H1 (cell line): ENCODE results near the gene LPP. TPM values are rescaled to one million over a fixed set of nuclear protein-coding genes. Genes with fewer than 3 reads are reported as not detected.

ENCODE experiments used
- CTCF ChIA-PET: fragments of 300-600 bp; sonication (Branson Sonifier 250); formaldehyde crosslinking; loops from one replicate; lab custom pipeline; 2021; ENCODE audit not compliant: partially characterized antibody; lab: Charles Lee
- POLR2A ChIA-PET: fragments of 300-600 bp; sonication (Branson Sonifier 250); formaldehyde crosslinking; loops from one replicate; lab custom pipeline; 2021; ENCODE audit warnings: inconsistent platforms; ENCODE audit not compliant: partially characterized antibody; lab: Charles Lee
- DNase-seq, 2 experiments: peaks; one replicate each; pipeline versions ENCODE4 v3.0.0 to v3.0.0-alpha.2; 2010 to 2022; ENCODE audit warnings: low spot score in 2 of 2, low read depth in 1 of 2, mixed read lengths in 1 of 2
- FAIRE-seq: peaks from 2 replicates; lab custom pipeline; 2011; peaks lifted over from hg19 to GRCh38; lab: Jason Lieb, UNC
- H2AFZ ChIP-seq: 2 replicates; pipeline ENCODE4 v1.8.1; 2012; ENCODE audit warnings: low read length, inconsistent platforms
- H2AK5ac ChIP-seq: 2 replicates; pipeline ENCODE4 v1.6.1; 2013; ENCODE audit warnings: low read depth, low read length
- H2BK120ac ChIP-seq: replicated peaks from 2 replicates; pipeline ENCODE3; 2013; ENCODE audit warnings: low read depth, low read length, inconsistent platforms
- H2BK12ac ChIP-seq: 2 replicates; pipeline ENCODE4 v1.6.1; 2013; ENCODE audit warnings: low read depth, low read length
- H2BK15ac ChIP-seq: 2 replicates; pipeline ENCODE4 v1.6.1; 2013; ENCODE audit warnings: low read length
- H2BK20ac ChIP-seq: 2 replicates; pipeline ENCODE4 v1.6.1; 2013; ENCODE audit warnings: low read length
- H2BK5ac ChIP-seq: 2 replicates; pipeline ENCODE4 v1.6.1; 2013; ENCODE audit warnings: low read depth, low read length
- H3K14ac ChIP-seq: 2 replicates; pipeline ENCODE4 v1.6.1; 2013; ENCODE audit warnings: inconsistent platforms; ENCODE audit not compliant: insufficient read length
- H3K18ac ChIP-seq: 2 replicates; pipeline ENCODE4 v1.6.1; 2013; ENCODE audit warnings: low read length; ENCODE audit errors: extremely low read depth
- H3K23ac ChIP-seq: 2 replicates; pipeline ENCODE4 v1.6.1; 2013; ENCODE audit warnings: inconsistent platforms; ENCODE audit not compliant: insufficient read length
- H3K23me2 ChIP-seq: 2 replicates; pipeline ENCODE4 v1.6.1; 2013; ENCODE audit warnings: low read depth, low read length
- H3K27ac ChIP-seq: 2 replicates; pipeline ENCODE4 v1.6.1; 2011; ENCODE audit warnings: low read depth, low read length, inconsistent platforms
- H3K27me3 ChIP-seq, 4 experiments: replicated peaks in 1 of 4; 1 replicate in 1 of 4; 2 replicates in 3 of 4; pipeline versions ENCODE4 v1.6.1 to v1.8.1; 2011 to 2013; ENCODE audit warnings: low read length in 3 of 4, mild to moderate bottlenecking in 3 of 4, inconsistent platforms in 2 of 4, mixed read lengths in 2 of 4, moderate library complexity in 1 of 4; ENCODE audit not compliant: control insufficient read depth in 3 of 4, insufficient read depth in 3 of 4; ENCODE audit errors: extremely low read depth in 1 of 4
- H3K36me3 ChIP-seq, 4 experiments: 2 replicates each; pipeline versions ENCODE4 v1.6.1 to v1.8.1; 2011 to 2013; ENCODE audit warnings: mild to moderate bottlenecking in 4 of 4, low read length in 3 of 4, moderate library complexity in 2 of 4, control low read depth in 1 of 4, inconsistent platforms in 1 of 4; ENCODE audit not compliant: insufficient read depth in 4 of 4, control insufficient read depth in 2 of 4
- H3K4ac ChIP-seq: replicated peaks from 2 replicates; pipeline ENCODE3; 2013; ENCODE audit warnings: low read length, low read depth, mixed read lengths, inconsistent platforms; ENCODE audit not compliant: insufficient read length
- H3K4me1 ChIP-seq, 4 experiments: replicated peaks in 1 of 4; 1 replicate in 1 of 4; 2 replicates in 3 of 4; pipeline versions ENCODE4 v1.6.1 to v1.8.1; 2011 to 2013; ENCODE audit warnings: low read length in 3 of 4, inconsistent platforms in 2 of 4, mixed read lengths in 1 of 4; ENCODE audit not compliant: insufficient read depth in 4 of 4, control insufficient read depth in 3 of 4
- H3K4me2 ChIP-seq, 2 experiments: 2 replicates each; pipeline versions ENCODE4 v1.6.1 to v1.8.1; 2011 to 2013; ENCODE audit warnings: low read depth in 2 of 2, low read length in 2 of 2, control low read depth in 1 of 2, inconsistent platforms in 1 of 2, mild to moderate bottlenecking in 1 of 2; ENCODE audit not compliant: insufficient read depth in 1 of 2
- H3K4me3 ChIP-seq, 4 experiments: fragments of 200-600, 300-600 bp in 1 of 4; sonication (generic), shearing (Covaris generic), sonication (Bioruptor Twin) in 1 of 4; 2 replicates each; pipeline versions ENCODE4 v1.5.1 to v1.8.1; 2011 to 2016; ENCODE audit warnings: low read length in 4 of 4, low read depth in 3 of 4, control low read depth in 2 of 4, inconsistent platforms in 2 of 4, mild to moderate bottlenecking in 2 of 4, mixed read lengths in 1 of 4, moderate library complexity in 1 of 4; ENCODE audit not compliant: insufficient read depth in 2 of 4; ENCODE audit errors: extremely low read depth in 1 of 4
- H3K56ac ChIP-seq: replicated peaks from 2 replicates; pipeline ENCODE3; 2013; ENCODE audit warnings: low read depth, mild to moderate bottlenecking, mixed read lengths, low read length, inconsistent platforms; ENCODE audit not compliant: insufficient read length
- H3K79me1 ChIP-seq: 2 replicates; pipeline ENCODE4 v1.6.1; 2013; ENCODE audit warnings: low read depth, low read length, control low read depth
- H3K79me2 ChIP-seq, 2 experiments: 2 replicates each; pipeline versions ENCODE4 v1.6.1 to v1.8.1; 2012 to 2013; ENCODE audit warnings: low read length in 2 of 2, mild to moderate bottlenecking in 2 of 2, inconsistent platforms in 1 of 2; ENCODE audit not compliant: insufficient read depth in 2 of 2, control insufficient read depth in 1 of 2
- H3K9ac ChIP-seq, 4 experiments: replicated peaks in 1 of 4; 1 replicate in 1 of 4; 2 replicates in 3 of 4; pipeline versions ENCODE4 v1.6.1 to v1.8.1; 2011 to 2013; ENCODE audit warnings: low read depth in 3 of 4, low read length in 3 of 4, control low read depth in 2 of 4, mild to moderate bottlenecking in 2 of 4, moderate library complexity in 2 of 4, inconsistent platforms in 1 of 4; ENCODE audit errors: extremely low read depth in 1 of 4
- H3K9me3 ChIP-seq, 2 experiments: 2 replicates each; pipeline versions ENCODE4 v1.6.1 to v1.8.1; 2012 to 2013; ENCODE audit warnings: mild to moderate bottlenecking in 2 of 2, moderate library complexity in 2 of 2, control low read depth in 1 of 2, inconsistent platforms in 1 of 2, low read depth in 1 of 2, low read length in 1 of 2, mixed read lengths in 1 of 2; ENCODE audit not compliant: insufficient read depth in 2 of 2
- H4K20me1 ChIP-seq, 2 experiments: replicated peaks in 1 of 2; 2 replicates each; pipeline versions ENCODE3 to v1.8.1; 2011 to 2013; ENCODE audit warnings: inconsistent platforms in 2 of 2, low read length in 2 of 2, mild to moderate bottlenecking in 1 of 2; ENCODE audit not compliant: insufficient read depth in 2 of 2, control insufficient read depth in 1 of 2
- H4K5ac ChIP-seq: 2 replicates; pipeline ENCODE4 v1.6.1; 2013; ENCODE audit warnings: low read length, low read depth, mixed read lengths, inconsistent platforms; ENCODE audit not compliant: insufficient read length
- H4K8ac ChIP-seq: 2 replicates; pipeline ENCODE4 v1.8.0; 2013; ENCODE audit warnings: mild to moderate bottlenecking, moderate library complexity, low read length, inconsistent platforms; ENCODE audit not compliant: insufficient read depth; ENCODE audit errors: extremely low read depth
- H4K91ac ChIP-seq: replicated peaks from 2 replicates; pipeline ENCODE3; 2013; ENCODE audit warnings: low read length, mixed read lengths, inconsistent platforms; ENCODE audit not compliant: insufficient read length
- BCL11A ChIP-seq, 2 experiments: IDR thresholded peaks; one replicate each; pipeline ENCODE4 v1.6.1; 2011; ENCODE audit warnings: low read depth in 2 of 2, low read length in 2 of 2, mild to moderate bottlenecking in 2 of 2
- CBX8 ChIP-seq: fragments of 300-800, 300-1000 bp; sonication (generic); IDR thresholded peaks from 2 replicates; pipeline ENCODE4 v1.7.1; 2016; ENCODE audit warnings: low read depth, low read length, borderline replicate concordance
- KDM1A ChIP-seq: fragments of 200-600, 300-600 bp; sonication (generic); IDR thresholded peaks from 2 replicates; pipeline ENCODE4 v1.7.1; 2016; ENCODE audit warnings: mild to moderate bottlenecking, low read length, borderline replicate concordance
- NRF1 ChIP-seq: IDR thresholded peaks from 2 replicates; pipeline ENCODE4 v1.6.1; 2011; ENCODE audit warnings: mild to moderate bottlenecking, low read depth, low read length, improper control_type of control experiment
- POLR2A ChIP-seq, 2 experiments: IDR thresholded peaks; 1 replicate in 1 of 2; 2 replicates in 1 of 2; pipeline ENCODE4 v1.6.1; 2011; ENCODE audit warnings: low read depth in 2 of 2, low read length in 2 of 2, mild to moderate bottlenecking in 2 of 2; ENCODE audit errors: control extremely low read depth in 1 of 2
- POLR2AphosphoS5 ChIP-seq: IDR thresholded peaks from 2 replicates; pipeline ENCODE4 v1.6.1; 2011; ENCODE audit warnings: low read depth, low read length
- RAD21 ChIP-seq, 2 experiments: IDR thresholded peaks in 1 of 2; conservative IDR thresholded peaks in 1 of 2; 2 replicates each; pipeline ENCODE4 v1.6.1; 2011; ENCODE audit warnings: low read depth in 2 of 2, low read length in 2 of 2, improper control_type of control experiment in 1 of 2, inconsistent platforms in 1 of 2, mild to moderate bottlenecking in 1 of 2, moderate library complexity in 1 of 2
- RBBP5 ChIP-seq: IDR thresholded peaks from 2 replicates; pipeline ENCODE4 v1.7.1; 2012; ENCODE audit warnings: low read depth, mild to moderate bottlenecking, inconsistent platforms, low read length, moderate library complexity, borderline replicate concordance
- RXRA ChIP-seq: IDR thresholded peaks from 2 replicates; pipeline ENCODE4 v1.6.1; 2011; ENCODE audit warnings: low read depth, mild to moderate bottlenecking, low read length, moderate library complexity; ENCODE audit not compliant: insufficient read depth
- SIN3A ChIP-seq, 2 experiments: IDR thresholded peaks in 1 of 2; conservative IDR thresholded peaks in 1 of 2; 2 replicates each; pipeline ENCODE4 v1.6.1; 2011 to 2012; ENCODE audit warnings: low read length in 2 of 2, improper control_type of control experiment in 1 of 2, low read depth in 1 of 2, mild to moderate bottlenecking in 1 of 2
- WGBS, 2 experiments: shearing (Covaris generic) in 1 of 2; methylation state at CpG; one replicate each; pipeline versions ENCODE4 v1.1.6 to v1.1.7; 2013 to 2015; ENCODE audit warnings: low lambda C conversion rate in 2 of 2, mixed read lengths in 2 of 2, inconsistent platforms in 1 of 2, low coverage in 1 of 2, missing lambda C conversion rate in 1 of 2; ENCODE audit not compliant: insufficient replicate concordance in 2 of 2, insufficient coverage in 1 of 2, insufficient read length in 1 of 2; ENCODE audit errors: extremely low coverage in 1 of 2, missing lambda C conversion rate in 1 of 2; 5-methylcytosine and 5-hydroxymethylcytosine counted together
- polyA plus RNA-seq, 7 experiments: library from polyadenylated mRNA; depleted of rRNA in 3 of 7; stranded (reverse) in 5 of 7; unstranded in 2 of 7; fragments of >200 nt in 5 of 7; fragments of 200-250 nt in 2 of 7; gene quantifications; 1 replicate in 5 of 7; 2 replicates in 1 of 7; 4 replicates in 1 of 7; pipeline versions ENCODE4 v1.2.1 to v1.2.3, GENCODE V29; 2011 to 2013; ENCODE audit warnings: missing spikeins in 2 of 7, mixed read lengths in 2 of 7
- total RNA-seq: library from RNA; stranded (reverse); fragmentation: NEBNext Ultra II Directional; extraction: Animal tissue kit (Norgen Biotek cat#: 25700); gene quantifications from 2 replicates; pipeline ENCODE4 v1.2.1, GENCODE V29; 2021
- TF ChIP-seq, protein P1 (sequence below), 3 experiments: IDR thresholded peaks; 1 replicate in 2 of 3; 2 replicates in 1 of 3; pipeline versions ENCODE4 v1.5.1 to v1.6.1; 2011; ENCODE audit warnings: low read length in 3 of 3, mild to moderate bottlenecking in 3 of 3, inconsistent platforms in 2 of 3, low read depth in 1 of 3, moderate library complexity in 1 of 3; ENCODE audit not compliant: insufficient read depth in 1 of 3; ENCODE audit errors: control extremely low read depth in 1 of 3

Gene LPP
- total and polyA plus RNA-seq, 2 of the 8 experiments (the other 6 are each of a cell fraction or from before 2014, with no cell fraction given) = 10.0 to 53.3 TPM

DNA sequence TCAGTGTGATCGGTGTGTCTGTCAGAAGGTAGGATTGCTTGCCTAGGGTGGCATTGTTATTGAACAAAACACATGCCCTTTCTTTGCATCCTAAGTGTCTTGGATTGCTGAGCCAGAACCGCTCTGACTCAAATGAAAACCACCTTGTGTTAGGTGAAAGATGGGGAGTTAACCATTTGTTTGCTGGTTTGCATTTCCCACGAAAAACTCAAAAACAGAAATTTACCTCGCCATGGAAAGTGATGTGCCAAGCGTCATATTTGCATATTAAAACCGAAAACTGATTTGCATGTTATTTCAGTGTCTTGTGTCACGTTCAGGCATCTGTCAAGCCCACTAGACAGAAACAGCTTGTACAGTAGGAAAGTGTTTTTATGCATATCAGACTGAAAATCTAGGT is 543.2 kb downstream of the LPP start:
- 56% methylated on average over 7 of the region's 7 CpGs; no CpG with 5 or more reads in 1 of the 2 experiments for WGBS, 2 experiments
- TF ChIP-seq RBBP5 = no peak
- TF ChIP-seq RXRA = no peak
- no peak for TF ChIP-seq POLR2A (IDR thresholded peaks at IDR 0.05; ENCODE audit: control extremely low read depth in 1 of 2, low read depth in 2 of 2, low read length in 2 of 2)
- TF ChIP-seq BCL11A (IDR thresholded peaks at IDR 0.05; ENCODE audit: low read depth in 2 of 2, low read length in 2 of 2) = no peak
- no peak for TF ChIP-seq CBX8
- no peak for TF ChIP-seq RAD21 (IDR thresholded peaks at IDR 0.05 in 1 of 2, conservative IDR thresholded peaks at IDR 0.05 in 1 of 2; ENCODE audit: low read depth in 2 of 2, low read length in 2 of 2)
- TF ChIP-seq, protein P1, sequence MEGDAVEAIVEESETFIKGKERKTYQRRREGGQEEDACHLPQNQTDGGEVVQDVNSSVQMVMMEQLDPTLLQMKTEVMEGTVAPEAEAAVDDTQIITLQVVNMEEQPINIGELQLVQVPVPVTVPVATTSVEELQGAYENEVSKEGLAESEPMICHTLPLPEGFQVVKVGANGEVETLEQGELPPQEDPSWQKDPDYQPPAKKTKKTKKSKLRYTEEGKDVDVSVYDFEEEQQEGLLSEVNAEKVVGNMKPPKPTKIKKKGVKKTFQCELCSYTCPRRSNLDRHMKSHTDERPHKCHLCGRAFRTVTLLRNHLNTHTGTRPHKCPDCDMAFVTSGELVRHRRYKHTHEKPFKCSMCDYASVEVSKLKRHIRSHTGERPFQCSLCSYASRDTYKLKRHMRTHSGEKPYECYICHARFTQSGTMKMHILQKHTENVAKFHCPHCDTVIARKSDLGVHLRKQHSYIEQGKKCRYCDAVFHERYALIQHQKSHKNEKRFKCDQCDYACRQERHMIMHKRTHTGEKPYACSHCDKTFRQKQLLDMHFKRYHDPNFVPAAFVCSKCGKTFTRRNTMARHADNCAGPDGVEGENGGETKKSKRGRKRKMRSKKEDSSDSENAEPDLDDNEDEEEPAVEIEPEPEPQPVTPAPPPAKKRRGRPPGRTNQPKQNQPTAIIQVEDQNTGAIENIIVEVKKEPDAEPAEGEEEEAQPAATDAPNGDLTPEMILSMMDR (IDR thresholded peaks at IDR 0.05; ENCODE audit: control extremely low read depth in 1 of 3, insufficient read depth in 1 of 3, low read depth in 1 of 3, low read length in 3 of 3) = no peak
- TF ChIP-seq NRF1 = no peak
- no peak for TF ChIP-seq POLR2AphosphoS5
- no peak for TF ChIP-seq SIN3A (conservative IDR thresholded peaks at IDR 0.05 in 1 of 2, IDR thresholded peaks at IDR 0.05 in 1 of 2; ENCODE audit: low read depth in 1 of 2, low read length in 2 of 2)
- no peak for TF ChIP-seq KDM1A

More for the DNA sequence above, 543.2 kb downstream of the LPP start:
- no peak overlapping the region for H3K27ac ChIP-seq
- no peak overlapping the region for H2BK5ac ChIP-seq
- H4K8ac ChIP-seq = no peak overlapping the region
- DNase-seq (no peak), FAIRE-seq (peak; percentile 94)
- no peak overlapping the region for H3K56ac ChIP-seq
- no peak overlapping the region for H4K5ac ChIP-seq
- H3K36me3 ChIP-seq = no peaks in the 10 kb centered on the region
- no peak overlapping the region for H3K4ac ChIP-seq
- H3K9ac ChIP-seq = no peak overlapping the region
- no peaks in the 10 kb centered on the region for H3K23me2 ChIP-seq
- no peak overlapping the region for H2BK12ac ChIP-seq
- H3K27me3 ChIP-seq = no peaks in the 10 kb centered on the region
- H3K79me2 ChIP-seq = no peaks in the 10 kb centered on the region
- no peak overlapping the region for H2BK120ac ChIP-seq
- peaks cover 0 to 6% (median 5%) of the 10 kb centered on the region in 4 experiments; a peak in 3 of 7 replicates for H3K4me1 ChIP-seq
- POLR2A ChIA-PET = no interaction called here
- H2AK5ac ChIP-seq = no peak overlapping the region
- CTCF ChIA-PET = interaction anchor here (0.6 to 2.6 kb wide), 3 partner anchors 10 to 261 kb away, joined by 3 to 11 read pairs (median 3); no protein-coding TSS in a partner anchor
- no peaks in the 10 kb centered on the region for H3K79me1 ChIP-seq
- no peak overlapping the region for H2AFZ ChIP-seq
- no peak overlapping the region for H2BK20ac ChIP-seq
- no peak overlapping the region for H3K23ac ChIP-seq
- no peaks in the 10 kb centered on the region for H4K20me1 ChIP-seq
- no peak overlapping the region for H2BK15ac ChIP-seq
- no peak overlapping the region for H3K18ac ChIP-seq
- H3K4me3 ChIP-seq = no peak overlapping the region
- H3K9me3 ChIP-seq = no peaks in the 10 kb centered on the region
- peak overlapping the region; percentile 9 to 35; a peak in 2 of 4 replicates for H3K4me2 ChIP-seq
- no peak overlapping the region for H4K91ac ChIP-seq
- no peak overlapping the region for H3K14ac ChIP-seq
